Measurements from ENCODE around the gene MMP20.
"Not testable (repeated sequence)": the region's sequence is repeated elsewhere in the genome, so short reads cannot be mapped to it uniquely, and the experiment has no call there.

DNA sequence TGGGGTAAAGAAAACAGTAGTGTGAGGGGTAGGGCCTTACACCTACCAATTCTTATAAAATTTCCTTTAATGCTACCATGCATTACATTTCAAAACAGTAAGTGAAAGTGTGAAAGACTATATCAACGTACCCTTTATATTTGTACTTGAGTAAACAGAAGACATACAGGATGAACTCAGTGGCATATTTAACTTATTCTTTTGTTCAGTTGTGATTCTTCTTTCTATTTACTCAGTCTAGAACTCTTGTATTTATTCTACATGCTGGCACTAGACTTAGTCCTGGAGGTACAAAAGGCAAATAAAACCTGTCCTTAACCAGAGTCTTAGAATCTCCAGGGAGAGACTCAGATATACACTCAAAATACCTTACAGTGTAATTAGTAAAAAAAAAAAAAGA lies 4.8 kb upstream of the MMP20 start:
- TF ChIP-seq, protein P1, sequence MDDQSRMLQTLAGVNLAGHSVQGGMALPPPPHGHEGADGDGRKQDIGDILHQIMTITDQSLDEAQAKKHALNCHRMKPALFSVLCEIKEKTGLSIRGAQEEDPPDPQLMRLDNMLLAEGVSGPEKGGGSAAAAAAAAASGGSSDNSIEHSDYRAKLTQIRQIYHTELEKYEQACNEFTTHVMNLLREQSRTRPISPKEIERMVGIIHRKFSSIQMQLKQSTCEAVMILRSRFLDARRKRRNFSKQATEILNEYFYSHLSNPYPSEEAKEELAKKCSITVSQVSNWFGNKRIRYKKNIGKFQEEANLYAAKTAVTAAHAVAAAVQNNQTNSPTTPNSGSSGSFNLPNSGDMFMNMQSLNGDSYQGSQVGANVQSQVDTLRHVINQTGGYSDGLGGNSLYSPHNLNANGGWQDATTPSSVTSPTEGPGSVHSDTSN (IDR thresholded peaks at IDR 0.05) = not testable (repeated sequence)
- TF ChIP-seq GATA2 (CRISPR knock-in tag; IDR thresholded peaks at IDR 0.05); SIN3A (IDR thresholded peaks at IDR 0.05; ENCODE audit: borderline replicate concordance, low read depth, low read length); JUND (IDR thresholded peaks at IDR 0.05); POLR2AphosphoS5 (IDR thresholded peaks at IDR 0.05; ENCODE audit: low read depth, low read length); YY1 (IDR thresholded peaks at IDR 0.05; ENCODE audit: low read depth); TAF1 (IDR thresholded peaks at IDR 0.05; ENCODE audit: borderline replicate concordance, low read depth, low read length): not testable (repeated sequence)
- TF ChIP-seq, protein P2, sequence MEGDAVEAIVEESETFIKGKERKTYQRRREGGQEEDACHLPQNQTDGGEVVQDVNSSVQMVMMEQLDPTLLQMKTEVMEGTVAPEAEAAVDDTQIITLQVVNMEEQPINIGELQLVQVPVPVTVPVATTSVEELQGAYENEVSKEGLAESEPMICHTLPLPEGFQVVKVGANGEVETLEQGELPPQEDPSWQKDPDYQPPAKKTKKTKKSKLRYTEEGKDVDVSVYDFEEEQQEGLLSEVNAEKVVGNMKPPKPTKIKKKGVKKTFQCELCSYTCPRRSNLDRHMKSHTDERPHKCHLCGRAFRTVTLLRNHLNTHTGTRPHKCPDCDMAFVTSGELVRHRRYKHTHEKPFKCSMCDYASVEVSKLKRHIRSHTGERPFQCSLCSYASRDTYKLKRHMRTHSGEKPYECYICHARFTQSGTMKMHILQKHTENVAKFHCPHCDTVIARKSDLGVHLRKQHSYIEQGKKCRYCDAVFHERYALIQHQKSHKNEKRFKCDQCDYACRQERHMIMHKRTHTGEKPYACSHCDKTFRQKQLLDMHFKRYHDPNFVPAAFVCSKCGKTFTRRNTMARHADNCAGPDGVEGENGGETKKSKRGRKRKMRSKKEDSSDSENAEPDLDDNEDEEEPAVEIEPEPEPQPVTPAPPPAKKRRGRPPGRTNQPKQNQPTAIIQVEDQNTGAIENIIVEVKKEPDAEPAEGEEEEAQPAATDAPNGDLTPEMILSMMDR (IDR thresholded peaks at IDR 0.05) = not testable (repeated sequence)
- TF ChIP-seq, protein P3, sequence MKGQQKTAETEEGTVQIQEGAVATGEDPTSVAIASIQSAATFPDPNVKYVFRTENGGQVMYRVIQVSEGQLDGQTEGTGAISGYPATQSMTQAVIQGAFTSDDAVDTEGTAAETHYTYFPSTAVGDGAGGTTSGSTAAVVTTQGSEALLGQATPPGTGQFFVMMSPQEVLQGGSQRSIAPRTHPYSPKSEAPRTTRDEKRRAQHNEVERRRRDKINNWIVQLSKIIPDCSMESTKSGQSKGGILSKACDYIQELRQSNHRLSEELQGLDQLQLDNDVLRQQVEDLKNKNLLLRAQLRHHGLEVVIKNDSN (IDR thresholded peaks at IDR 0.05; ENCODE audit: borderline replicate concordance, low read depth) = not testable (repeated sequence)
- TF ChIP-seq, protein P4, sequence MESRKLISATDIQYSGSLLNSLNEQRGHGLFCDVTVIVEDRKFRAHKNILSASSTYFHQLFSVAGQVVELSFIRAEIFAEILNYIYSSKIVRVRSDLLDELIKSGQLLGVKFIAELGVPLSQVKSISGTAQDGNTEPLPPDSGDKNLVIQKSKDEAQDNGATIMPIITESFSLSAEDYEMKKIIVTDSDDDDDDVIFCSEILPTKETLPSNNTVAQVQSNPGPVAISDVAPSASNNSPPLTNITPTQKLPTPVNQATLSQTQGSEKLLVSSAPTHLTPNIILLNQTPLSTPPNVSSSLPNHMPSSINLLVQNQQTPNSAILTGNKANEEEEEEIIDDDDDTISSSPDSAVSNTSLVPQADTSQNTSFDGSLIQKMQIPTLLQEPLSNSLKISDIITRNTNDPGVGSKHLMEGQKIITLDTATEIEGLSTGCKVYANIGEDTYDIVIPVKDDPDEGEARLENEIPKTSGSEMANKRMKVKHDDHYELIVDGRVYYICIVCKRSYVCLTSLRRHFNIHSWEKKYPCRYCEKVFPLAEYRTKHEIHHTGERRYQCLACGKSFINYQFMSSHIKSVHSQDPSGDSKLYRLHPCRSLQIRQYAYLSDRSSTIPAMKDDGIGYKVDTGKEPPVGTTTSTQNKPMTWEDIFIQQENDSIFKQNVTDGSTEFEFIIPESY (IDR thresholded peaks at IDR 0.05; ENCODE audit: borderline replicate concordance, low read depth) = not testable (repeated sequence)
- TF ChIP-seq, protein P5, sequence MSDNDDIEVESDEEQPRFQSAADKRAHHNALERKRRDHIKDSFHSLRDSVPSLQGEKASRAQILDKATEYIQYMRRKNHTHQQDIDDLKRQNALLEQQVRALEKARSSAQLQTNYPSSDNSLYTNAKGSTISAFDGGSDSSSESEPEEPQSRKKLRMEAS (IDR thresholded peaks at IDR 0.05; ENCODE audit: low read depth) = not testable (repeated sequence)

Measured in SK-N-SH (cell line).